NT2/D1 (cell line): Measurements from ENCODE around the gene SEMA4B.
"Not testable (repeated sequence)": the region's sequence is repeated elsewhere in the genome, so short reads cannot be mapped to it uniquely, and the experiment has no call there.

Experiments used
- DNase-seq: peaks from one replicate; pipeline ENCODE4 v3.0.0-alpha.2; 2011; ENCODE audit warnings: low read depth, low spot score
- H3K27me3 ChIP-seq: 2 replicates; pipeline ENCODE4 v1.6.0; 2011; ENCODE audit warnings: mild to moderate bottlenecking; ENCODE audit not compliant: insufficient read length, insufficient read depth
- H3K36me3 ChIP-seq: 2 replicates; pipeline ENCODE4 v1.6.1; 2011; ENCODE audit warnings: mild to moderate bottlenecking, low read length, mixed read lengths; ENCODE audit not compliant: insufficient read depth, insufficient read length
- H3K4me1 ChIP-seq: 2 replicates; pipeline ENCODE4 v1.5.1; 2011; ENCODE audit not compliant: insufficient read depth, insufficient read length
- H3K4me3 ChIP-seq: 2 replicates; pipeline ENCODE4 v1.5.1; 2011; ENCODE audit warnings: low read depth; ENCODE audit not compliant: insufficient read length
- H3K9ac ChIP-seq: 2 replicates; pipeline ENCODE4 v1.6.0; 2011; ENCODE audit warnings: low read depth; ENCODE audit not compliant: insufficient read length
- H3K9me3 ChIP-seq: 2 replicates; pipeline ENCODE4 v1.5.1; 2011; ENCODE audit warnings: mild to moderate bottlenecking, low read length; ENCODE audit not compliant: insufficient read depth
- SUZ12 ChIP-seq: IDR thresholded peaks from 2 replicates; pipeline ENCODE4 v1.6.1; 2011; ENCODE audit not compliant: insufficient read length, insufficient read depth; ENCODE audit errors: extremely low read depth
- YY1 ChIP-seq: IDR thresholded peaks from 2 replicates; pipeline ENCODE4 v1.6.1; 2011; ENCODE audit not compliant: insufficient read length, insufficient read depth
- ZNF274 ChIP-seq: IDR thresholded peaks from 2 replicates; pipeline ENCODE4 v1.6.1; 2011; ENCODE audit warnings: mild to moderate bottlenecking, low read depth, low read length

Gene SEMA4B

DNA sequence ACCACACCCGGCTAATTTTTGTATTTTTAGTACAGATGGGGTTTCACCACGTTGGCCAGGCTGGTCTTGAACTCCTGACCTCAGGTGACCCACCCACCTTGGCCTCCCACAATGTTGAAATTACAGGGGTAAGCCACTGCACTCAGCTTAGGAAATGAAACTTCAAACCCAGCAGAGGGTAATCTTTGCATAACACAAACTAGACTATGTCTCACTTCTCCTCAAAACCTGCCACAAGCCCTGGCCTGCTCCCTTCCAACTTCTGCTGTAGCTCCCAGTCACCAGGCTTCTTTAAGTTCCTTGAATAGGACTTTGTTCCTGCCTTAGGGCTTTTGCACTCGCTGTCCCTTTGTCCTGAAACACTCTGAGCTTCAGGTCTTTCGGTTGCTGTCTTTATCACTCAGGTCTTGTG lies 39.2 kb upstream of the SEMA4B start:
- no peaks in the 10 kb centered on the region for H3K27me3 ChIP-seq
- H3K4me3 ChIP-seq = no peak overlapping the region
- peaks cover 13% of the 10 kb centered on the region for H3K4me1 ChIP-seq
- no peak overlapping the region for H3K9ac ChIP-seq
- no peak for DNase-seq
- TF ChIP-seq YY1 (no peak), ZNF274 (no peak)
- H3K36me3 ChIP-seq = no peaks in the 10 kb centered on the region
- H3K9me3 ChIP-seq = no peaks in the 10 kb centered on the region

DNA sequence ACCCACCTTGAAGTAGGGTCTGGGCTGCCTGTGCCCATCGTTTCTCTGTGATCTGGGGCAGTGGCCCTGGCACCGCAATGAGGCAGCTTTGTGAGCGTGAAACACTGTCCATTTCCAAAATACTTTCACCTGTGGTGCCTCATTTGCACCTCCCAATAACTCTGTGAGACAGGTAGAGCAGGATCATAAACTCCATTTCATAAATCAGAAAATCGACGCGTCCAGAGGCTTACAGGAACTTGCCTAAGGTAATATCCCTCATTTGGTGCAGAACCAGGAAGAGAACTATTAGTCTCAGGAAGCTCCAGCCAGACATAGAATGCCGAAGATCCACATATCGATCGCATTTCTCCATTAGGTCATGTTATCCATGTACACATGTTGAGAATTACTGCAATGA lies 38.2 kb upstream of the SEMA4B start:
- Histone ChIP-seq H3K36me3 (no peaks in the 10 kb centered on the region), H3K4me3 (no peak overlapping the region), H3K9me3 (no peaks in the 10 kb centered on the region), H3K27me3 (no peaks in the 10 kb centered on the region), H3K9ac (no peak overlapping the region), H3K4me1 (peaks cover 12% of the 10 kb centered on the region)
- TF ChIP-seq ZNF274 (no peak), SUZ12 (no peak), YY1 (no peak)
- DNase-seq = no peak

DNA sequence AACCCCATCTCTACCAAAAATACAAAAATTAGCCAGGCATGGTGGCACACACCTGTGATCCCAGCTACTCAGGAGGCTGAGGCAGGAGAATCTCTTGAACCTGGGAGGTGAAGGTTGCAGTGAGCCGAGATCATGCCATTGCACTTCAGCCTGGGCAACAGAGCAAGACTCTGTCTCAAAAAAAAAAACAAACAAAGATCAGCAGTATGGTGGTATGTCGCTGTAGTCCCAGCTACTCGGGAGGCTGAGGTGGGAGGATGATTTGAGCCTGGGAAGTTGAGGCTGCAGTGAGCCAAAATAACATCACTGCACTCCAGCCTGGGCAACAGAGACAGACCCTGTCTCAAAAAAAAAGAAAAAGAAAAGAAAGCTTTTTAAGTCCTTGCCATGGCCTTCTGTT lies 36.9 kb upstream of the SEMA4B start:
- not testable (repeated sequence) for H3K9me3 ChIP-seq, H3K4me1 ChIP-seq, DNase-seq, H3K9ac ChIP-seq, H3K36me3 ChIP-seq, H3K4me3 ChIP-seq, H3K27me3 ChIP-seq

DNA sequence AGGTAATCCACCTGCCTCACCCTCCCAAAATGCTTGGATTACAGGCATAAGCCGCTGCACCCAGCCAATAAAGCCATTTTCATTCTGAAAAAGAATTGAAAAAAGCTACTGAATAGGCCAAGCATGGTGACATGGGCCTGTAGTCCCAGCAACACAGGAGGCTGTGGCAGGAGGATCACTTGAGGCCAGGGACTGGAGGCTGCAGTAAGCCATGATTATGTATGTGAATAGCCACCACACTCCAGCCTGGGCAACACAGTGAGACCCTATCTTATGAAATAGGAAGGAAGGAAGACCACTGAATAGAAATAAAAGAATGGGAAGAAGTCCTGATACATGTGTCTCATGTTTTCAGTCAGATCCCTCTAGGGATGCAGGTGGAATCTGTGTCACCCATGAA lies 36.0 kb upstream of the SEMA4B start:
- H3K36me3 ChIP-seq = no peaks in the 10 kb centered on the region
- no peak overlapping the region for H3K9ac ChIP-seq
- no peak overlapping the region for H3K4me3 ChIP-seq
- DNase-seq = no peak
- H3K27me3 ChIP-seq = no peaks in the 10 kb centered on the region
- H3K9me3 ChIP-seq = no peaks in the 10 kb centered on the region
- TF ChIP-seq ZNF274 (no peak), YY1 (no peak), SUZ12 (no peak)
- H3K4me1 ChIP-seq = peaks cover 8% of the 10 kb centered on the region

DNA sequence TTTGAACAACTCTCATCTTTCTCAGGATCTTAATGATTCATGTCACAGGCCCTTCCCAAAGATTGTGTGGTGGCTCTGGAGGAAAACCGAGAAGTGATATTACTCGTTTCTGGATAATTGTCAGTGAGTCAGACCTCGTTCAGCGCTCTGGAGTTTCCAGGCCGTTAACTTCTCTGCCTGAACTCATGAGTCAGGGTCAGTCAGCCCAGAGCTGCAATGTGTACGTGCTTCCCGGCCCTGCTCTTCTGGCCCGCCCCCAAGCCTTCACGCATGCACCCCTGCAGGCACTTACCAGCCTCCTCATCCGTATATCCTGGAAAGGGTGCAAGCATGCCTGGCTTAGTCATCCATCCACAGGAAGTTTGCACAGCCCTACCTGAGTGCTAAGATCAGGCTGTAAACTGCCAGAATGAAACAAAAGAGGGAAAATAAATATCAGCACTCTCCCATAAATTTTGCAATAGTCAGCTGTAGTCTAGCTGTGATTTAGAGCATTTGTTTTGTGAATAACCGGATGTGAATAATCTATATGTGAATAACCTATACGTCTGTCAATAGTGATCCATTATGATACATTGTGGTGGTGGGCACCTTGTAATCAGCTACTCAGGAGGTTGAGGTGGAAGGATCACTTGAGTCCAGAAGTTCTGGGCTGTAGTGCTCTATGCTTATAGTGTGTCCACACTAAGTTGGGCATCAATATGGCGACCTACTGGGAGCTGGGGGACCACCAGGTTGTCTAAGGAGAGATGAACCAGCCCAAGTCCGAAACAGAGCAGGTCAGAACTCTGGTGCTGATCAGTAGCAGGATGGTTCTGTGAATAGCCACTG lies 35.3 kb upstream of the SEMA4B start:
- TF ChIP-seq ZNF274 (no peak), SUZ12 (no peak), YY1 (no peak)
- Histone ChIP-seq H3K4me1 (peaks cover 8% of the 10 kb centered on the region), H3K9me3 (no peaks in the 10 kb centered on the region), H3K4me3 (no peak overlapping the region), H3K9ac (no peak overlapping the region), H3K36me3 (no peaks in the 10 kb centered on the region), H3K27me3 (no peaks in the 10 kb centered on the region)
- DNase-seq = no peak

DNA sequence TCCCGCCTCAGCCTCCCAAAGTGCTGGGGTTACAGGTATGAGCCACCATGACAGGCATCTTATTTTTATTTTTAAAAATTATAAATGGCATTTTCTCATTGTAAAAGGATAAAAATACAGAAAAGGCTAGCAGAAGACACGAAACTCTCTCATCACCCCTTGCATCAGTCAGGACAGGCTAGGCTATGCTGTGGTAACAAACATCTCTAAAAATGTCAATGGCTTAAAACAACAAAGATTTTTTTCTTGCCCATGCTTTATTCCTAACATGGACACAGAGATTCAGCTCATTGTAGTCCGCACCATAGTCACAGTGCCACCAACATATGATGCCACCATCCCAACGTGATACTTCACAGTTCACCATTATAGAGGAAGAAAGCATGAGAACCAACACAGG lies 34.0 kb upstream of the SEMA4B start:
- DNase-seq = no peak
- no peaks in the 10 kb centered on the region for H3K27me3 ChIP-seq
- H3K9me3 ChIP-seq = no peaks in the 10 kb centered on the region
- no peak for TF ChIP-seq SUZ12
- no peak for TF ChIP-seq ZNF274
- TF ChIP-seq YY1 = no peak
- H3K4me3 ChIP-seq = no peak overlapping the region
- peaks cover 2% of the 10 kb centered on the region for H3K4me1 ChIP-seq
- H3K36me3 ChIP-seq = no peaks in the 10 kb centered on the region
- no peak overlapping the region for H3K9ac ChIP-seq

DNA sequence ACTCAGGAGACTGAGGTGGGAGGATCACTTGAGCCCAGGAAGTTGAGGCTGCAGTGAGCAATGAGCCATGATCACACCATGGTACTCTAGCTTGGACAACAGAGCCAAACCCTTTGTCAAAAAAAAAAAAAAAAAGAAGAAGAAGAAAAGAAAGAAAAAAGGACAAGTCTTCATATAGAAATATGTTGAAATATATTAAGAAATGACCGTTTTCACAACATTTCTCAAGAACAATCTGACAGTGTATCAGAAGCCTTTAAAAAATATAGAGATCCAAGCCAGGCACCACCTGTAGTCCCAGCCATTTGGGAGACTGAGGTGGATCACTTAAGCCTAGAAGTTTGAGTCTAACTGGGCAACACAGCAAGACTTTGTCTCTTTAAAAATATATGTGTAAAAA lies 29.5 kb upstream of the SEMA4B start:
- TF ChIP-seq ZNF274 = no peak
- TF ChIP-seq SUZ12 = no peak
- no peak for TF ChIP-seq YY1
- H3K4me3 ChIP-seq = no peak overlapping the region
- DNase-seq = no peak
- H3K27me3 ChIP-seq = no peaks in the 10 kb centered on the region
- H3K4me1 ChIP-seq = peaks cover 4% of the 10 kb centered on the region
- H3K9ac ChIP-seq = no peak overlapping the region
- no peaks in the 10 kb centered on the region for H3K36me3 ChIP-seq
- no peaks in the 10 kb centered on the region for H3K9me3 ChIP-seq

DNA sequence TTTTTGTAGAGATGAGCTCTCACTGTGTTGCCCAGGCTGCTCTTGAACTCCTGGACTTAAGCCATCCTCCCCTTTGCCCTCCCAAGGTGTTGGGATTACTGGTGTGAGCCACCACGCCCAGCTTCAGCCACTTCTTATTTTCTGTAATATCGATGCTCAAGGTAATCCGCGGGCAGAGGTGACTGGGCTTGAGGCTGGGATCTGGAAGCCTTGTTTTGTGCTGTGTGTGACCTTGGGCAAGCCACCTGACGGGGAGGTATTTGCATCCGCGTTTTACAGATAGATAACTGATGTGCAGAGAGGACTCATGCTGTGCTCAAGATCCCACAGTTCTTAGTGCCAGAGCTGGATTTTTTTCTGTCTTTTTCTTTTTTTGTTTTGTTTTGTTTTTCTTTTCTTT lies 27.8 kb upstream of the SEMA4B start:
- Histone ChIP-seq H3K4me1 (peaks cover 4% of the 10 kb centered on the region), H3K9ac (no peak overlapping the region), H3K9me3 (no peaks in the 10 kb centered on the region), H3K36me3 (no peaks in the 10 kb centered on the region), H3K4me3 (no peak overlapping the region), H3K27me3 (no peaks in the 10 kb centered on the region)
- TF ChIP-seq YY1 = no peak
- TF ChIP-seq SUZ12 = no peak
- no peak for TF ChIP-seq ZNF274
- no peak for DNase-seq
